GM23338 (cell line): ENCODE data around the gene B3GNT4.

Experiments
- EZH2 ChIP-seq: fragments of 200-600 bp; sonication (generic); IDR thresholded peaks from one replicate; pipeline ENCODE4 v1.8.0; 2017; ENCODE audit warnings: antibody characterized with exemption, mild to moderate bottlenecking, low read depth; ENCODE audit not compliant: unreplicated experiment
- EZH2phosphoT487 ChIP-seq: fragments of 200-600 bp; sonication (generic); IDR thresholded peaks from one replicate; pipeline ENCODE4 v1.8.1; 2018; ENCODE audit warnings: antibody characterized with exemption; ENCODE audit not compliant: unreplicated experiment
- POLR2AphosphoS5 ChIP-seq: IDR thresholded peaks from 2 replicates; pipeline ENCODE4 v1.6.1; 2016; ENCODE audit warnings: antibody characterized with exemption, low read depth
- TF ChIP-seq, protein P1 (sequence below), 2 experiments: fragments of 200-600 bp in 1 of 2; sonication (generic) in 1 of 2; conservative IDR thresholded peaks; 2 replicates each; pipeline versions ENCODE4 v1.5.1 to v1.6.1; 2016 to 2017; ENCODE audit warnings: antibody characterized with exemption in 2 of 2, low read depth in 2 of 2, mild to moderate bottlenecking in 2 of 2, moderate library complexity in 1 of 2
- TF ChIP-seq, protein P2 (sequence below): IDR thresholded peaks from one replicate; pipeline ENCODE4 v1.6.1; 2018; ENCODE audit warnings: antibody characterized with exemption; ENCODE audit not compliant: unreplicated experiment
- TF ChIP-seq, protein P3 (sequence below): IDR thresholded peaks from 2 replicates; pipeline ENCODE4 v1.6.1; 2016; ENCODE audit warnings: antibody characterized with exemption
- TF ChIP-seq, protein P4 (sequence below): fragments of 250-450 bp; sonication (Bioruptor Pico); IDR thresholded peaks from 2 replicates; pipeline ENCODE4 v1.5.0; 2020; ENCODE audit warnings: mild to moderate bottlenecking, moderate library complexity

DNA sequence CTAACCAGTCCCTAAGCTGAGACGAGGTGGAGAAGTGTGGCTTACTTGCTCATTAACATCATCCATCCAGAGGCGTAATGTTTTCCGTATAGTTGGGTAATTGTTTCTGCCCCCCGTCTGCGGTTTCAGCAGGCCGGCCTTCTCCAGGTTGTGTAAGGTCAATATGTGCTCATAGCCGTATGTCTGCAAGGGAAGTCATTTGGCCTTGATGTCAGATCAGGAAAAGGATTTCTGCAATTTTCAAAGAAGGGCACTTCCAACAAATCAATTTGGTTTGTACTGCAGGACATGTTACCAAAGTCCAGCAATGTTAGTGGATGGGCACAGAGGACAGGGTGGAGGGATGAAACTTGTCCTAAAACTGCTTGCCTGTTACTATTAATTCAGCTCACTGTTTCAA, 32.2 kb downstream of the B3GNT4 start:
- TF ChIP-seq, protein P1, sequence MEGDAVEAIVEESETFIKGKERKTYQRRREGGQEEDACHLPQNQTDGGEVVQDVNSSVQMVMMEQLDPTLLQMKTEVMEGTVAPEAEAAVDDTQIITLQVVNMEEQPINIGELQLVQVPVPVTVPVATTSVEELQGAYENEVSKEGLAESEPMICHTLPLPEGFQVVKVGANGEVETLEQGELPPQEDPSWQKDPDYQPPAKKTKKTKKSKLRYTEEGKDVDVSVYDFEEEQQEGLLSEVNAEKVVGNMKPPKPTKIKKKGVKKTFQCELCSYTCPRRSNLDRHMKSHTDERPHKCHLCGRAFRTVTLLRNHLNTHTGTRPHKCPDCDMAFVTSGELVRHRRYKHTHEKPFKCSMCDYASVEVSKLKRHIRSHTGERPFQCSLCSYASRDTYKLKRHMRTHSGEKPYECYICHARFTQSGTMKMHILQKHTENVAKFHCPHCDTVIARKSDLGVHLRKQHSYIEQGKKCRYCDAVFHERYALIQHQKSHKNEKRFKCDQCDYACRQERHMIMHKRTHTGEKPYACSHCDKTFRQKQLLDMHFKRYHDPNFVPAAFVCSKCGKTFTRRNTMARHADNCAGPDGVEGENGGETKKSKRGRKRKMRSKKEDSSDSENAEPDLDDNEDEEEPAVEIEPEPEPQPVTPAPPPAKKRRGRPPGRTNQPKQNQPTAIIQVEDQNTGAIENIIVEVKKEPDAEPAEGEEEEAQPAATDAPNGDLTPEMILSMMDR (conservative IDR thresholded peaks at IDR 0.05; ENCODE audit: low read depth in 2 of 2), result no peak
- TF ChIP-seq EZH2, result no peak
- TF ChIP-seq, protein P2, sequence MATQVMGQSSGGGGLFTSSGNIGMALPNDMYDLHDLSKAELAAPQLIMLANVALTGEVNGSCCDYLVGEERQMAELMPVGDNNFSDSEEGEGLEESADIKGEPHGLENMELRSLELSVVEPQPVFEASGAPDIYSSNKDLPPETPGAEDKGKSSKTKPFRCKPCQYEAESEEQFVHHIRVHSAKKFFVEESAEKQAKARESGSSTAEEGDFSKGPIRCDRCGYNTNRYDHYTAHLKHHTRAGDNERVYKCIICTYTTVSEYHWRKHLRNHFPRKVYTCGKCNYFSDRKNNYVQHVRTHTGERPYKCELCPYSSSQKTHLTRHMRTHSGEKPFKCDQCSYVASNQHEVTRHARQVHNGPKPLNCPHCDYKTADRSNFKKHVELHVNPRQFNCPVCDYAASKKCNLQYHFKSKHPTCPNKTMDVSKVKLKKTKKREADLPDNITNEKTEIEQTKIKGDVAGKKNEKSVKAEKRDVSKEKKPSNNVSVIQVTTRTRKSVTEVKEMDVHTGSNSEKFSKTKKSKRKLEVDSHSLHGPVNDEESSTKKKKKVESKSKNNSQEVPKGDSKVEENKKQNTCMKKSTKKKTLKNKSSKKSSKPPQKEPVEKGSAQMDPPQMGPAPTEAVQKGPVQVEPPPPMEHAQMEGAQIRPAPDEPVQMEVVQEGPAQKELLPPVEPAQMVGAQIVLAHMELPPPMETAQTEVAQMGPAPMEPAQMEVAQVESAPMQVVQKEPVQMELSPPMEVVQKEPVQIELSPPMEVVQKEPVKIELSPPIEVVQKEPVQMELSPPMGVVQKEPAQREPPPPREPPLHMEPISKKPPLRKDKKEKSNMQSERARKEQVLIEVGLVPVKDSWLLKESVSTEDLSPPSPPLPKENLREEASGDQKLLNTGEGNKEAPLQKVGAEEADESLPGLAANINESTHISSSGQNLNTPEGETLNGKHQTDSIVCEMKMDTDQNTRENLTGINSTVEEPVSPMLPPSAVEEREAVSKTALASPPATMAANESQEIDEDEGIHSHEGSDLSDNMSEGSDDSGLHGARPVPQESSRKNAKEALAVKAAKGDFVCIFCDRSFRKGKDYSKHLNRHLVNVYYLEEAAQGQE, result no peak
- TF ChIP-seq, protein P3, sequence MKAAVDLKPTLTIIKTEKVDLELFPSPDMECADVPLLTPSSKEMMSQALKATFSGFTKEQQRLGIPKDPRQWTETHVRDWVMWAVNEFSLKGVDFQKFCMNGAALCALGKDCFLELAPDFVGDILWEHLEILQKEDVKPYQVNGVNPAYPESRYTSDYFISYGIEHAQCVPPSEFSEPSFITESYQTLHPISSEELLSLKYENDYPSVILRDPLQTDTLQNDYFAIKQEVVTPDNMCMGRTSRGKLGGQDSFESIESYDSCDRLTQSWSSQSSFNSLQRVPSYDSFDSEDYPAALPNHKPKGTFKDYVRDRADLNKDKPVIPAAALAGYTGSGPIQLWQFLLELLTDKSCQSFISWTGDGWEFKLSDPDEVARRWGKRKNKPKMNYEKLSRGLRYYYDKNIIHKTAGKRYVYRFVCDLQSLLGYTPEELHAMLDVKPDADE, result no peak
- TF ChIP-seq, protein P4, sequence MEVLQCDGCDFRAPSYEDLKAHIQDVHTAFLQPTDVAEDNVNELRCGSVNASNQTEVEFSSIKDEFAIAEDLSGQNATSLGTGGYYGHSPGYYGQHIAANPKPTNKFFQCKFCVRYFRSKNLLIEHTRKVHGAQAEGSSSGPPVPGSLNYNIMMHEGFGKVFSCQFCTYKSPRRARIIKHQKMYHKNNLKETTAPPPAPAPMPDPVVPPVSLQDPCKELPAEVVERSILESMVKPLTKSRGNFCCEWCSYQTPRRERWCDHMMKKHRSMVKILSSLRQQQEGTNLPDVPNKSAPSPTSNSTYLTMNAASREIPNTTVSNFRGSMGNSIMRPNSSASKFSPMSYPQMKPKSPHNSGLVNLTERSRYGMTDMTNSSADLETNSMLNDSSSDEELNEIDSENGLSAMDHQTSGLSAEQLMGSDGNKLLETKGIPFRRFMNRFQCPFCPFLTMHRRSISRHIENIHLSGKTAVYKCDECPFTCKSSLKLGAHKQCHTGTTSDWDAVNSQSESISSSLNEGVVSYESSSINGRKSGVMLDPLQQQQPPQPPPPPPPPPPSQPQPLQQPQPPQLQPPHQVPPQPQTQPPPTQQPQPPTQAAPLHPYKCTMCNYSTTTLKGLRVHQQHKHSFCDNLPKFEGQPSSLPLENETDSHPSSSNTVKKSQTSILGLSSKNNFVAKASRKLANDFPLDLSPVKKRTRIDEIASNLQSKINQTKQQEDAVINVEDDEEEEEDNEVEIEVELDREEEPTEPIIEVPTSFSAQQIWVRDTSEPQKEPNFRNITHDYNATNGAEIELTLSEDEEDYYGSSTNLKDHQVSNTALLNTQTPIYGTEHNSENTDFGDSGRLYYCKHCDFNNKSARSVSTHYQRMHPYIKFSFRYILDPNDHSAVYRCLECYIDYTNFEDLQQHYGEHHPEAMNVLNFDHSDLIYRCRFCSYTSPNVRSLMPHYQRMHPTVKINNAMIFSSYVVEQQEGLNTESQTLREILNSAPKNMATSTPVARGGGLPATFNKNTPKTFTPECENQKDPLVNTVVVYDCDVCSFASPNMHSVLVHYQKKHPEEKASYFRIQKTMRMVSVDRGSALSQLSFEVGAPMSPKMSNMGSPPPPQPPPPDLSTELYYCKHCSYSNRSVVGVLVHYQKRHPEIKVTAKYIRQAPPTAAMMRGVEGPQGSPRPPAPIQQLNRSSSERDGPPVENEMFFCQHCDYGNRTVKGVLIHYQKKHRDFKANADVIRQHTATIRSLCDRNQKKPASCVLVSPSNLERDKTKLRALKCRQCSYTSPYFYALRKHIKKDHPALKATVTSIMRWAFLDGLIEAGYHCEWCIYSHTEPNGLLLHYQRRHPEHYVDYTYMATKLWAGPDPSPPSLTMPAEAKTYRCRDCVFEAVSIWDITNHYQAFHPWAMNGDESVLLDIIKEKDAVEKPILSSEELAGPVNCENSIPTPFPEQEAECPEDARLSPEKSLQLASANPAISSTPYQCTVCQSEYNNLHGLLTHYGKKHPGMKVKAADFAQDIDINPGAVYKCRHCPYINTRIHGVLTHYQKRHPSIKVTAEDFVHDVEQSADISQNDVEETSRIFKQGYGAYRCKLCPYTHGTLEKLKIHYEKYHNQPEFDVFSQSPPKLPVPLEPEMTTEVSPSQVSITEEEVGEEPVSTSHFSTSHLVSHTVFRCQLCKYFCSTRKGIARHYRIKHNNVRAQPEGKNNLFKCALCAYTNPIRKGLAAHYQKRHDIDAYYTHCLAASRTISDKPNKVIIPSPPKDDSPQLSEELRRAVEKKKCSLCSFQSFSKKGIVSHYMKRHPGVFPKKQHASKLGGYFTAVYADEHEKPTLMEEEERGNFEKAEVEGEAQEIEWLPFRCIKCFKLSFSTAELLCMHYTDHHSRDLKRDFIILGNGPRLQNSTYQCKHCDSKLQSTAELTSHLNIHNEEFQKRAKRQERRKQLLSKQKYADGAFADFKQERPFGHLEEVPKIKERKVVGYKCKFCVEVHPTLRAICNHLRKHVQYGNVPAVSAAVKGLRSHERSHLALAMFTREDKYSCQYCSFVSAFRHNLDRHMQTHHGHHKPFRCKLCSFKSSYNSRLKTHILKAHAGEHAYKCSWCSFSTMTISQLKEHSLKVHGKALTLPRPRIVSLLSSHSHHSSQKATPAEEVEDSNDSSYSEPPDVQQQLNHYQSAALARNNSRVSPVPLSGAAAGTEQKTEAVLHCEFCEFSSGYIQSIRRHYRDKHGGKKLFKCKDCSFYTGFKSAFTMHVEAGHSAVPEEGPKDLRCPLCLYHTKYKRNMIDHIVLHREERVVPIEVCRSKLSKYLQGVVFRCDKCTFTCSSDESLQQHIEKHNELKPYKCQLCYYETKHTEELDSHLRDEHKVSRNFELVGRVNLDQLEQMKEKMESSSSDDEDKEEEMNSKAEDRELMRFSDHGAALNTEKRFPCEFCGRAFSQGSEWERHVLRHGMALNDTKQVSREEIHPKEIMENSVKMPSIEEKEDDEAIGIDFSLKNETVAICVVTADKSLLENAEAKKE (CRISPR knock-in tag), result no peak
- no peak for TF ChIP-seq POLR2AphosphoS5
- no peak for TF ChIP-seq EZH2phosphoT487
